Kasumi-1 (cell line): Measurements from ENCODE around the gene ZZZ3.
"Not testable (repeated sequence)": the region's sequence is repeated elsewhere in the genome, so short reads cannot be mapped to it uniquely, and the experiment has no call there.

Source experiments
- DNase-seq, 2 experiments: peaks; one replicate each; lab custom pipeline; 2025; lab: John Stamatoyannopoulos, UW

The ZZZ3 gene

DNA sequence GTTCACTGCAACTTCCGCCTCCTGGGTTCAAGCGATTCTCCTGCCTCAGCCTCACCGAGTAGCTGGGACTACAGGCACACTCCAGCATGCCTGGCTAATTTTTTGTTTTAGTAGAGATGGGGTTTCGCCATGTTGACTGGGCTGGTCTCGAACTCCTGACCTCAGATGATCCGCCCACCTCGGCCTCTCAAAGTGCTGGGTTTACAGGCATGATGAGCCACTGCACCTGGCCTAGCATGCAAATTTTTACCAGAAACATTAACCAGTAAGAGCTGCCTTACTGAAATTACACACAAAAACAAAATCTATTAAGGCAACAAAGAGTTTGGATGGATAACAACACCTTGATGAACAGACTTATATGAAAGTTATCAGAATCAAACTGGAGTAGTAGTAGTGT lies 12.1 kb downstream of the ZZZ3 start:
- DNase-seq: no peak

GRCh38 chr1:77668924-77669449 lies 13.5 kb downstream of the ZZZ3 start:
- DNase-seq: no peak

DNA sequence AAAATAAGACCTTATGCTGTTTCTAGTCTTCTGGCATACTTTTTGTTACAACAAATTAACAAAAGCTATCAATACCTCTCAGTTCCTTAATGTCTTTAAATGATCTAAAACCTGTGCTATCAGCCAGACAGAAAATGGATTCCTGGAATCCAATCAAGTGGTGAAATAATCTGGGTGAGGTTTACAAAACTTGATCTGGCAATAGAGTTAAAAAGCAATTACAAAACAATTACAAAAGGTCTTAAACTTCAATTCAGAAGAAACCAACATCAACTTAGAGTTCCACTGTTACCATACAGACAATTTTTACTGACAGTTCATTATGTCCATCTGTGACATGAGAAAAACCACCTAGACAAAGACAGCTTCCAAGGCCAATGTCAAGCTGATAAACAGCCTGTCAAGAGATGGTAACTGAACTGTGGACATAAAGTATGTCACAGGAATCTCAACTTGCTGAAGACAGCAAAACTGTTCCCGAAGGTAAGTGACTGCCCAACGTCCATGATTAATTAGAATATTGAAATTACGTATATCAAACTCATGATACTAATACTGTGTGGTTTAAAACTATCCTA lies 17.4 kb downstream of the ZZZ3 start:
- no peak for DNase-seq

DNA sequence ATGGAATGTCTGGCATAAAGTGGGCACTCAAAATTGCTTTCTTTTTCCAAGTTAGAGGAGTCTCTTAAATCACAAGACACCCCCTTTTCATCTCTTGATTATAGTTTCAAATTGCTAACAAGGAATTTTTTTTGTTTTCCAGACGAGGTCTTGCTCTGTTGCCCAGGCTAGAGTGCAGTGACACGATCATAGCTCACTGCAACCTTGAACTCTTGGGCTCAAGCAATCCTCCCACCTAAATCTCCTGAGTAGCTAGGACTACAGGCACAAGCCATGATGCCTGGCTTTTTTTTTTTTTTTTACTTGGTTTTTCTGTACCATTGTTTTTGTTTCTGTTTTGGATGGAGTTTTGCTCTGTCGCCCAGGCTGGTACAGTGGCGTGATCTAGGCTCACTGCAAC lies 20.8 kb downstream of the ZZZ3 start:
- DNase-seq: no peak

GRCh38 chr1:77659879-77660593 lies 22.4 kb downstream of the ZZZ3 start:
- DNase-seq: no peak

DNA sequence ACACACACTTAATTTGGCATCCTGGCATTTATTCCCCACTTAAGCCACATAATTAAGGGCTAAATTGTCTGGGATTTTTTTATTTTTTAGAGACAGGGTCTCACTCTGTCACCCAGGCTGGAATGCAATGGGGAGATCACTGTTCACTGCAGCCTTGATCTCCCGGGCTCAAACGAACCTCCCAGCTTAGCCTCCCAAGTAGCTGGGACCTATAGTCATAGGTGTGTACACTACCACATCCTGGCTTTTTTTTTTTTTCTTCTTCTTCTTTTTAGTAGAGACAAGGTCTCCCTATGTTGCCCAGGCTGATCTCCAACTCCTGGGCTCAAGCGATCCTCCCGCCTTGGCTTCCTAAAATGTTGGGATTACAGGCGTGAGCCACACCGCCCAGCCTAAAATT lies 24.2 kb downstream of the ZZZ3 start:
- no peak for DNase-seq

- DNase-seq: no peak
These were observed 27.0 kb downstream of the ZZZ3 start for GRCh38 chr1:77655431-77655974.

GRCh38 chr1:77652970-77653516 lies 29.4 kb downstream of the ZZZ3 start:
- DNase-seq: no peak

- no peak for DNase-seq
These were observed 30.2 kb downstream of the ZZZ3 start for GRCh38 chr1:77652268-77652667.

GRCh38 chr1:77649127-77649526 lies 33.3 kb downstream of the ZZZ3 start:
- DNase-seq: no peak

DNA sequence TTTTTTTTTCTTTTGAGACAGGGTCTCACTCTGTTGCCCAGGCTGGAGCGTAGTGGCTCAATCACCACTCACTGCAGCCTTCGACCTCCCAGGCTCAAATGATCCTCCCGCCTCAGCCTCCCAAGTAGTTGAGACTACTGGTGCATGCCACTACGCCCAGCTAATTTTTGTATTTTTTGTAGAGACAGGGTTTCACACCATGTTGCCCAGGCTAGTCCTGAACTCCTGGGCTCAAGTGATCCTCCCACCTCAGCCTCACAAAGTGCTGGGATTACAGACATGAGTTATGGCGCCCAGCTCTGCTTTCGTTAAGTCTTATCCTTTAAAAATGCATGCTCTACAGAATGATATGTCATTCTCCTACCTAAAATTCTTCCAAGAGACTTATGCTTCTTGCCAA lies 36.2 kb downstream of the ZZZ3 start:
- not testable (repeated sequence) for DNase-seq

GRCh38 chr1:77643456-77643855 lies 39.0 kb downstream of the ZZZ3 start:
- DNase-seq: no peak

- DNase-seq: no peak
These were observed 39.5 kb downstream of the ZZZ3 start for GRCh38 chr1:77642941-77643340.

DNA sequence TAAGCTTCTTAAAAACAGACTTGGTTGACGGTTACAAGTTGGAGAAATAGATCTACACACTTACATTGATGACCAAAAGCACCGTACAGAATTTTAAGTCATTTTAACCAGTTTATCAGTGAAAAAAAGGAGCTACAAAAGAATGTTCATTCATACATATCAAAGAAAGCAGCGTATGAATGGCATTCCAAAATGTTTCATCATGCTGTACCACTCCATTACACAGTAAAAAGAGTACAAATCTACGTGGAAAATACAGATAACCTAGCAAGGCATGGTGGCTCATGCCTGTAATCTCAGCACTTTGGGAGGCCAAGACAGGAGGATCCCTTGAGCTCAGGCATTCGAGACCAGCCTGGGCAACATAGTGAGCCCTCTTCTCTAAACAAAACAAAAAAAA lies 40.3 kb downstream of the ZZZ3 start:
- no peak for DNase-seq

GRCh38 chr1:77639557-77640069 lies 42.8 kb downstream of the ZZZ3 start:
- no peak for DNase-seq

GRCh38 chr1:77639056-77639455 lies 43.4 kb downstream of the ZZZ3 start:
- DNase-seq: no peak

DNA sequence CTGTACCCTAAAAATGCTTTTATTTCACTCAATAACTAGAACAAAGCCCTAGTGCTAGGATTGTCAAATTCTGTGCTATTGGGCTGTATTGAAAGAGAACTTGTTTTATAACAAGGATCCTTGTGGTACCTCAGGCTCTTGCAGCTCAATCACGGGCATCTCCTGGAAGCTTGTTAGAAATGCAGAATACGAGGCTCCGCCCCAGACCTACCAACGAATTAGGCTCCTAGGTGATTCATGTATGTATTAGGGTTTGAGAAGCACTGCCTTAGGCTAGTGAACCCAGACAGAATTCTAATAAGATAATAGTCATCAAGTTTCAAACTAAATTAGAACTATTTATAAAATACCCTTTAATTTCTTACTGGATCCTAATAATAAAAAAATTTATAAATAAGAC lies 45.6 kb downstream of the ZZZ3 start:
- DNase-seq: no peak
